Left forelimb (tissue), 1 donor: ENCODE results near the gene MINK1.

Experiments
- DNase-seq: peaks from one replicate; pipeline ENCODE4 v3.0.0-alpha.2; 2018; ENCODE audit warnings: low spot score

The MINK1 gene

DNA sequence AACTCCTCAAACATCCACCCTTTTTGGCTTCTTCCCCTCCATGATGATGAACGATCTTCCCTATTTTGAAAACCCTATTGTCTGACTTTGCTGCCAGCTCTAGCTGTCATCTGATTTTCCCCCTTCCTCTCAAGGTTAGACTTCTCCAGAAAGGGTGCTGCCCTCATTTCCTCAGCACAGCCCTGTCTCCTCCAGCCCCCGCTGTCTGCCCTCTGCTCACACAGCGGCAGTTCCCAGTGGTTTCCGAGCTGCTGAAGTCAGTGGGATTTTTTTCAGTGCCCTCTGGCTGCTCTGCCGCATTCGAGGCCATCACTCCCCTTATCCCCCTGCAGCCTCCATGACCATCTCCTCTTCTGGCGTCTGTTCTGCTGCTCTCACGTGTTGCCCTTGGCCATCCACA lies 39.6 kb downstream of the MINK1 start:
- no peak for DNase-seq

DNA sequence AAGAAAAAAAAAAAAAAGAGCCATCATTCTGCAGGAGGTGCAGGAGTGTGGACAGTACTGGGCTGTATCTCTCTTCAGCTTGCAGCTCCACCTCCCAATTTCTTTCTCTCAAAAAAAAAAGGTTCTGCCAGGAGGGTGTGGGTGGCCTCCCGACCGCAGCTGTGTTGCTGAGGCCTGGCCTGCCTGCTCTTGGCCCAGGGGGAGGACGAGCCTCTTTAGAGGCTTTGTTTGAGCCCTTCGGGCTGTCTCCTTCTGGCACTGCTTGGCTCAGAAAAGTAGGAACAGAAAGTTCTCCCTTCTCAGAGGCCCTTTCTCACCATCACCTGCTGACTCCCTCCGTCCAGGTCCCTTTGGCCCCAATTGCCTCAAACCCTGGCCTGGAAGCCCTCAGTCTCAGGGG lies 43.9 kb downstream of the MINK1 start:
- no peak for DNase-seq

DNA sequence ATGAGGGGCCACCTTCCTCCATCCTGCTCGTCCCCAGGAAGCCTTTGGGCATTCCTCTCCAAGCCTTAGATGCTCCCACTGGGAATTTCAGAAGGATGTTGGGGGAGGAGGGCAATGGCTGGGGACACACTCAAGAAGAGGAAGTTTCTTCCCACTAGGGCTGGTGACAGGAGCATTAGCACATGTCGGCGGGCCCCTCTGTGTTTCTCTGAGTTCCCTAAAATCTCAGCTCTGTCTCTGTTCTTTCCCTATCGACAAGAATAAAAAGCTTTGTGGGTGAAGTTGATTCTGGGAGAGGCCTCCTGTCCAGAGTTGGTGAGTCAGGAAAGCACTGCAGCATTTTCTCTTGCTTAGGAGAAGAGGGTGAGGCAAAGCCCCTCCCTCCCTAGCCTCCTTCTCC lies 46.5 kb downstream of the MINK1 start:
- DNase-seq = no peak

DNA sequence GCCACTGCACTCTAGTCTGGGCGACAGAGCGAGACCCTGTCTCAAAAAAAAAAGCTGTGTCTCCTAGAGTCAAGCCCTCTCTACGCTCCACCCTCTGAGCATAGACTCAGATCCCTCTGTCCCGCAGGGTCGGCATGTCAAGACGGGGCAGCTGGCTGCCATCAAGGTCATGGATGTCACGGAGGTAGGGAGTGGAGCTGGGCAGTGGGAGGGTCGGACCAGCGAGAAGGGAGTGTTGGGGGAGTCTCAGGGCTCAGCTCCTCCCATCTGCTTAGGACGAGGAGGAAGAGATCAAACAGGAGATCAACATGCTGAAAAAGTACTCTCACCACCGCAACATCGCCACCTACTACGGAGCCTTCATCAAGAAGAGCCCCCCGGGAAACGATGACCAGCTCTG lies 47.7 kb downstream of the MINK1 start:
- DNase-seq = no peak

DNA sequence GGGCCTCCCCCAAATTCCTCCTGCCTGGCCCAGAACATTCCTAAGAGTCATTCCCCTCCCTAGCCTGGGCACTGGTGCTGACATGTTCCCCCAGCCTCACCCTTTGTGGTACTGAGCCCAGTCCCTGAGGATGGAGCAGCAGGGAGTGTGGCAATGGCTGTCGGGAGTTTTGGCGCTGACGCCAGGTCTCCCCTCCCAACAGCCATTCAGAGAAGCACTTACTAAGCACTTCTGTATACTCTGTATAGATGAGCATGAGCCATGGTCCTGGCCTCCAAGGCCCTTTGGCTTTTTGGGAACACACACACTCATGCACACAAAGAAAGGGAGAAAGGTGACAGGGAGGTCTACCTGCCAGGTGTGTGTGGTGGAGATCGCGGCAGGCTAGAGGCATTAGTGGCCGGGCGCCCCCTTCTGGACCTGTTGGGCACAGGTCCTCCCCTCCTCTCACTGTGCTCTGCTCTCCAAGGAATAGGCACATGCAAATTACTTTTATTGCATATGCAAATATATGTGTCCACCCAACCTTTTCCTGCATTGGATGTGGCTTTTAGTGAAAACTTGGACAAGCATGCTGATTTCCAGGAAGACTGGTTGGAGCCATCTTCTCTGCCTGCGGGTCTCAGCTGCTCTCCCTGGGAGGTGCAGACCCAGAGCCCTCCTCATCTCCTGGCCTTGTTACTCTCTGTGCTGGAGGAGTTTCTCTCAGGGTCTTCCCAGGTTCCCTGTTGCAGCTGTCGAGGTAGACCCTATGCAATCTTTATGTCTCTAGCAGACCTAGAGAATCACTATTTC lies 48.8 kb downstream of the MINK1 start:
- no peak for DNase-seq

DNA sequence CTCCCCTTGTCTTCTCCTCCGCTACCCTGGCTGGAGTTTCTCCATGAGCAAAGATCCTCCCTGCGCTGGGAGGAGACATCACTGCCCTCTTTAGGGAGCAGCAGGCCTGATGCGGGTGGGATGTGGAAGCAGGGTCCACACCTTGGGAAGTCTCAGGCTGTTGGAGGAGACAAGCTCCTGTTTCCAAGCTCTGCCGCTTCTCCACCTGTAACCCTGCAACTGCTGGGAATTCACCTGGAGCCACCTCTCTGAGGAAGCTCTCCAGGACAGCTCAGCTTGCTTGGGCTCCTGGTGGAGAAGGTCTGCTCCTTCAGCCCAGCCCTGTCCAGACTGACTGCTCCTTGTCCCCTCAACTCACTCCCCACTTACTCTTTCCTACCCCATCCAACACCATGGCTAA lies 51.3 kb downstream of the MINK1 start:
- DNase-seq = no peak

DNA sequence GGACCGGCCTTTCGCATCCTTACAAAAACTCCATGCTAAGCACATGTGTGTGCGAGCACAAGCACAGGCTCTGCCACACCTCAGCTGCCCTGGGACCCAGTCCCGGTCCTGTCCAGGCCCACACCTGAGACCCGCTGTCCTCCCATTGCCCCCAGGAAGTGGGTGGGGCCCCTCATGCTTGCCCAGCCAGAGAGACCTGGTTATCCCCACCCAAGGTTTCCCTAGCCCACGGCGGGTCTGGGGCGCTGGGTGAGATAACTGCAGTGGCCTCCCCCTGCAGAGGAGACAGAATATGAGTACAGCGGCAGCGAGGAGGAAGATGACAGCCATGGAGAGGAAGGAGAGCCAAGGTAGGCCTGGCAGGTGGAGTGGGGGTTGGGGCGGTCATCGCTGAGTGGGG lies 53.7 kb downstream of the MINK1 start:
- no peak for DNase-seq

DNA sequence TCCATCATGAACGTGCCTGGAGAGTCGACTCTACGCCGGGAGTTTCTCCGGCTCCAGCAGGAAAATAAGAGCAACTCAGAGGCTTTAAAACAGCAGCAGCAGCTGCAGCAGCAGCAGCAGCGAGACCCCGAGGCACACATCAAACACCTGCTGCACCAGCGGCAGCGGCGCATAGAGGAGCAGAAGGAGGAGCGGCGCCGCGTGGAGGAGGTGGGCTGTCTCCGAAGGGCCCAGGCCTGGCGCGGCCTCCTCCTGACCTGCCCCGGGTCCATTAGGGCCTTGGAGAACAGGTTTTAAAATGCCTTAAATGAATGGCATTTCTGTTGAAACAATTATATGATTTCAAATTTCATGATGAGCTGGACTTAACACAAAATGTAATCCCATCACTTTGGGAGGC lies 54.4 kb downstream of the MINK1 start:
- DNase-seq = no peak

DNA sequence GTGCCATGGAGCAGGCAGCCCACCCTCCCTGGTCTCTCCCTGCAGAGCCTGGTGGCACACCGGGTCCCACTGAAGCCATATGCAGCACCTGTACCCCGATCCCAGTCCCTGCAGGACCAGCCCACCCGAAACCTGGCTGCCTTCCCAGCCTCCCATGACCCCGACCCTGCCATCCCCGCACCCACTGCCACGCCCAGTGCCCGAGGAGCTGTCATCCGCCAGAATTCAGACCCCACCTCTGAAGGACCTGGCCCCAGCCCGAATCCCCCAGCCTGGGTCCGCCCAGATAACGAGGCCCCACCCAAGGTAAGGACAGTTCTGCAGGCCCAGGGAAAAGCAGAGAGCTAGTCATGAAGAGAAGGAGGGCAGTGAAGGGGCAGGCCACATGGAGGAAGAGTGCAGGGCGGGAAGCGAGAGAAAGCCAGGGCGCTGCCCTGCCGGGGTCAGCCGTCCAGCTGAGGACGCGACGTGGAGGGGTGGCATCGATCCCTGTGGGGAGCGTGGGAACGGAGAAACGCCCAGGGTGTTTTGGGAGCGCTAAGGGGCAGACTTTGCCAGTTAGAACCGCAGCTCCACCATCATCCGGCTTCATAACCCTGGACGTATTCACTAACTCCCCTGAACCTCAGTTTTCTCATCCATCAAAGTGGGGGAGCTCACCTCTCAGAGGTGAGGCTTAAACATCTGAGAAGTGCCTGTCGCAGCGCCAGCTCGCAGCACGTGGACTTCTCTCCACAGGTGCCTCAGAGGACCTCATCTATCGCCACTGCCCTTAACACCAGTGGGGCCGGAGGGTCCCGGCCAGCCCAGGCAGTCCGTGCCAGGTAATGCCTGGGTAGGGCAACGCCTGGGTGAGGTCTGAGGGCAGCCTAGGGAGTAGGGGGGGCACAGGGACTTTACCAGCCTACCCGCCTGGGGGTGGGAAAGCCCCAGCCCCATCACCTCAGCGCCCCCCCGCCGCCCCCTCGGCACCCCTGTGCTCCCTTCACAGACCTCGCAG lies 58.6 kb downstream of the MINK1 start:
- DNase-seq = no peak

DNA sequence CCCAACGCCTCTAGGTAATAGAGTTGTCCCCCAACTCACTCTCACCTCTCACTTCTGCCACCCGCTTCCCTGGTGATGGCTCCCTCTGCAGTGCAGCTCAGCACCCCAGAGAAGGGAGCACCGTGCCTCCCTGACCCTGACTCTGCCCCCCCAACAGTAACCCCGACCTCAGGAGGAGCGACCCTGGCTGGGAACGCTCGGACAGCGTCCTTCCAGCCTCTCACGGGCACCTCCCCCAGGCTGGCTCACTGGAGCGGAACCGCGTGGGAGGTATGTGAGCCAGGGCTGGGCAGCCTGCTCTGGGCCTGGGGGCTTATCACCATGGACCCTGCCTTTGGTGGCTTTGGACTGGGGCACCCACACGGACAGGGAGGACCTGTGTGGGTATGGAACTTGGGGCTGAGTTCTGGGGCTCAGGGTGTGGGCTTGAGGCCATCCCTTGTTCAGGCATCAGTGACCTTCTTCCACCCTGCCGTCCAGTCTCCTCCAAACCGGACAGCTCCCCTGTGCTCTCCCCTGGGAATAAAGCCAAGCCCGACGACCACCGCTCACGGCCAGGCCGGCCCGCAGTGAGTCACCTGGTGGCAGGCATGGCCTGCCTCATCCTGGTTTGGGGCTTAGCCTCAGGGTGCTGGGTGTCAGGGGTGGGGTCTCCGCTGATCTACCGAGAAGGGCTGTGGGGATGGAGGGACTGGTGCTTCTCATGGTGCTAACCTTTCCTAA lies 59.5 kb downstream of the MINK1 start:
- no peak for DNase-seq

DNA sequence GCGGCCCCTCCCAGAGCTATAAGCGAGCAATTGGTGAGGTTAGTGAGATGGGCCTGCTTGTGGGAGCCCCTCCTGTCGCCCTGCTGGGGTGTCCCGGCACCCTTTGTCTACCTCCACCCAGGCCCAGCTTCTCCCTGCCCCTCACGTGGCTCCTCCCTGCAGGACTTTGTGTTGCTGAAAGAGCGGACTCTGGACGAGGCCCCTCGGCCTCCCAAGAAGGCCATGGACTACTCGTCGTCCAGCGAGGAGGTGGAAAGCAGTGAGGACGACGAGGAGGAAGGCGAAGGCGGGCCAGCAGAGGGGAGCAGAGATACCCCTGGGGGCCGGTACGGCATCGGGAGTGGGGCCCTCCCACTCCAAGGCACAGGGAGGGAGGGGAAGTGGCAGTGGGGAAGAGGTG lies 60.1 kb downstream of the MINK1 start:
- no peak for DNase-seq

DNA sequence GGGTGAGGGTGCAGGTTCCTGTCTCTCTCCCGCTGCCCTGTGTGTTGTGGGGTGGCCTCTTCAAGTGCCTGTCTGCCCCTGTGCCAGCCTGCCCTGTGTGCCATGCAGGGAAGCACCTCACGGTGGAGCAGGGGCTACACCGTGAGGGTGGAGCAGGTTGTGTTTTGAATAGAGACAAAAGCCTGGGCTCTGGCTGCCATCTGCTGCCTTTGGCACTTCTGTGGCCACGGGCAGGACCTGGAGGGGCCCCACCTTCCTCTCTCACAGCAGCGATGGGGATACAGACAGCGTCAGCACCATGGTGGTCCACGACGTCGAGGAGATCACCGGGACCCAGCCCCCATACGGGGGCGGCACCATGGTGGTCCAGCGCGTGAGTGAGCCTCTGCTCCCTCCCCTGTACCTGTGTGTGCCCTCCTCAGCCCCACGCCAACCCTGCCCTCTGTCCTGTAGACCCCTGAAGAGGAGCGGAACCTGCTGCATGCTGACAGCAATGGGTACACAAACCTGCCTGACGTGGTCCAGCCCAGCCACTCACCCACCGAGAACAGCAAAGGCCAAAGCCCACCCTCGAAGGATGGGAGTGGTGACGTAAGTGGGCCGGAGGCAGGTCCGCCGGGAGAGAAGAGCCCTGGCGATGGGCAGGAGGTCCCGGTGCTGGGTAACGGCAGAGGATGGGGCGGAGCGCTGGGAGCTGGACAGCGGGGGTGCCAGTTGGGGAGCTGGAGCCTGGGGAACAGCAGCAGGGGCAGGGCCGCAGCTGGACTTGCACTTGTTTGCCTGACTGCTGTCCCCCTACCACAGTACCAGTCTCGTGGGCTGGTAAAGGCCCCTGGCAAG lies 60.8 kb downstream of the MINK1 start:
- no peak for DNase-seq

DNA sequence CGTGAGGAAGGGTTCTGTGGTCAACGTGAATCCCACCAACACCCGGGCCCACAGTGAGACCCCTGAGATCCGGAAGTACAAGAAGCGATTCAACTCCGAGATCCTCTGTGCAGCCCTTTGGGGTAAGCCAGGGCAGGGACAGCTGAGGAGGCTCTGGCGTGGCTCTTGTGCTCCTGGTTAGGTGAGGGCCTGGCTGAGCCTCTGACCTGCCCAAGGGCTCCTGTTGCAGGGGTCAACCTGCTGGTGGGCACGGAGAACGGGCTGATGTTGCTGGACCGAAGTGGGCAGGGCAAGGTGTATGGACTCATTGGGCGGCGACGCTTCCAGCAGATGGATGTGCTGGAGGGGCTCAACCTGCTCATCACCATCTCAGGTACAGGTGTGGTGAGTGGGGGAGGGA lies 62.0 kb downstream of the MINK1 start:
- DNase-seq = no peak

DNA sequence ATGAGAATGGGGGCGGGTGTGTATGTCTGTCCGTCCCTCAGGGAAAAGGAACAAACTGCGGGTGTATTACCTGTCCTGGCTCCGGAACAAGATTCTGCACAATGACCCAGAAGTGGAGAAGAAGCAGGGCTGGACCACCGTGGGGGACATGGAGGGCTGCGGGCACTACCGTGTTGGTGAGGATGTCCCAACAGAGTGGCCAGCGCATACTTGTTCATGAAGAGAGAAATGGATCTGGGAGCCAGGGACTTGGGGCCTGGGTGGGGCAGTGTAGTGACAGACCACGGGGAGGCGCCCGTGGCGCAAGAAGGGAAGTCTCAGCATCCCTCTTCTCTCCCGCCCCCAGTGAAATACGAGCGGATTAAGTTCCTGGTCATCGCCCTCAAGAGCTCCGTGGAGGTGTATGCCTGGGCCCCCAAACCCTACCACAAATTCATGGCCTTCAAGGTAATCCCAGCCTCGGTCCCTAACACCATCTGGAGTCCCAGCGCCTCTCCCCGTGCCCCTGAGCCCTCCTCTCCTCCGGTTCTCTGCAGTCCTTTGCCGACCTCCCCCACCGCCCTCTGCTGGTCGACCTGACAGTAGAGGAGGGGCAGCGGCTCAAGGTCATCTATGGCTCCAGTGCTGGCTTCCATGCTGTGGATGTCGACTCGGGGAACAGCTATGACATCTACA lies 62.7 kb downstream of the MINK1 start:
- no peak for DNase-seq

DNA sequence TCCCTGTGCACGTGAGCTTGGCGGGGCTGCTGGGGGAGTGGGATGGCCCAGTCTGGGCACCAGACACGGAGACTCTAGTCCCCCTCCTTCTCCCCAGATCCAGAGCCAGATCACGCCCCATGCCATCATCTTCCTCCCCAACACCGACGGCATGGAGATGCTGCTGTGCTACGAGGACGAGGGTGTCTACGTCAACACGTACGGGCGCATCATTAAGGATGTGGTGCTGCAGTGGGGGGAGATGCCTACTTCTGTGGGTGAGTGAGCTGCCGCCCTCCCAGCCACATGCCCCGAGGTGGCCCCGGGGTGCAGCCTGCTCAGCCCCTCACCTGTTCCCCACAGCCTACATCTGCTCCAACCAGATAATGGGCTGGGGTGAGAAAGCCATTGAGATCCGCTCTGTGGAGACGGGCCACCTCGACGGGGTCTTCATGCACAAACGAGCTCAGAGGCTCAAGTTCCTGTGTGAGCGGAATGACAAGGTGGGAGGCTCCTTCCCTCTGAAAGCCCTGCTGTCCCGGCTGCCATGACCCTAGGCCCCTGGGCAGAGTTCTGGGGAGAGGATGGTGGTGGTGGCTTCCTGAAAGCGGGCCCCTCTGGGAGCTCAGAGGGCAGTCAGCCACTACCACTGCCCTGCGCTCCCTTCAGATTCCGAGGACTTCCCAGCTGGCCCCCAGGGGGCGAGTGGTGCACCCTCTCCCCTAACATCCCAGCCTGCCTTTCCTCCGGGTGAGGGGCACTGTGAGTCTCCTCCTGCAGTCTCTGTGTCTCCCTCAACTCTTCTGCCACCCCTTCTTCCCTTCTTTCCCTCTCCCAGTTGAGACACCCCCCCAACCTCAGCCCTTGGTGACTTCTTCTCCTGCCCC lies 63.4 kb downstream of the MINK1 start:
- no peak for DNase-seq

DNA sequence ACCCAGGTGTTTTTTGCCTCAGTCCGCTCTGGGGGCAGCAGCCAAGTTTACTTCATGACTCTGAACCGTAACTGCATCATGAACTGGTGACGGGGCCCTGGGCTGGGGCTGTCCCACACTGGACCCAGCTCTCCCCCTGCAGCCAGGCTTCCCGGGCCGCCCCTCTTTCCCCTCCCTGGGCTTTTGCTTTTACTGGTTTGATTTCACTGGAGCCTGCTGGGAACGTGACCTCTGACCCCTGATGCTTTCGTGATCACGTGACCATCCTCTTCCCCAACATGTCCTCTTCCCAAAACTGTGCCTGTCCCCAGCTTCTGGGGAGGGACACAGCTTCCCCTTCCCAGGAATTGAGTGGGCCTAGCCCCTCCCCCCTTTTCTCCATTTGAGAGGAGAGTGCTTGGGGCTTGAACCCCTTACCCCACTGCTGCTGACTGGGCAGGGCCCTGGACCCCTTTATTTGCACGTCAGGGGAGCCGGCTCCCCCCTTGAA lies 64.1 kb downstream of the MINK1 start:
- DNase-seq = no peak

DNA sequence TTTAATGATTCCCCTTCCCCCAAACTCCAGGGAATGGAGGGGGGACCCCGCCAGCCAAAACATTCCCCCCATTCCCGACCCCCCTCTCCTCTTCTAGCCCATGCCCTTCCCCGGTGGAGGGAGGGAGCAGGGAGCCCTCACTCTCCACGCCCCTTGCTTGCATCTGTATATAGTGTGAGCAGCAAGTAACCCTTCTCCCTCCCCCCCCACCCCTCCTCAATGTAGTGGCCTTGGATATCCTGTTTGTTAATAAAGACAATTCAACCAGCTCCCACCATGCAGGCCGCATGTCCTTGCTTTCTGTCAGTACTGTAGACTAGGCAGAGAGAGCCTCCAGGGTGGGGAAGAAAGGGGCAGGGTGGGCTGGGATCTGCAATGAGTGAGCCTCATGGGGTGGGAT lies 64.6 kb downstream of the MINK1 start:
- no peak for DNase-seq

DNA sequence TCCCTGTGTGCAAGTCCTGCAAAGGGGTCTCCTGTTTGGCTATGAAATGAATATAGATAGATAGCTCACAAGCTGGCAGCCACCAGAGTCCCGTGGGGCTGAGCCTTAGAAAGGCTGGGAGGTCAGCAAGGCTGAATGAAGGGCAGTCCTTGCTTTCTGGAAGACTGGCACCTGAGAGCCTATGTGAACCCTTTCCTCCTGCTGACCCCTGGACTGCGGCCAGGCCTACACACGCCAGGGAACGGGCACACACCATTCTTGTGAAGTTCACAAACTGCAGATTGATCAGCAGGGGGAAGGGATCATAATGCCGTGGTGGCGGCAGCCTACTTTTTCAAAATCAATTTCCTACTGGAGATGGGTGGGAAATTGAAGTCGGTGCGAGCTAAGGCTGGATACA lies 65.2 kb downstream of the MINK1 start:
- DNase-seq = no peak

DNA sequence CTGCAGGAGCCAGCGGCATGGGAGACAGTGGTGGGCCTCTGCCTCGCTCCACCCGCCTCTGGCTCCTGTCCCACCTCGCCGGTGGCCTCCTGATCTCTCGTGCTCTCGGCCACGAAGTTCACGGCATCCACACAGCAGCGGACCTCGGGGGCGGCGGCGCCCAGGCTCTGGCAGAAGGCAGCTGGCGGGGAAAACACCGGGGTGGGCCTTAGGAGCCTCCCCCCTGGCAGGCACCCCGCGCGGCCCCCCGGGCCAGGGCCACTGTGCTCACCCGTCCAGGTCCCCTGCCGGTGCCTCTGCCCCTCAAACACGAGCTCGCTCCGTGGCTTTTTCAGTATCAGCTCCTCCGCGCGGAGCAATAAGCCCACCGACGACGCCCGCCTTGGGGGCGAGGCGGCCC lies 65.8 kb downstream of the MINK1 start:
- no peak for DNase-seq
